Stimulated activated CD8-positive, alpha-beta memory T cell treated with anti-CD3 and anti-CD28 coated beads, Interleukin-7, amount 100 ng/mL, for 1 hour (primary cell): ENCODE measurements around the gene BMPR1B.
"Not testable (repeated sequence)": the region's sequence is repeated elsewhere in the genome, so short reads cannot be mapped to it uniquely, and the experiment has no call there.

Experiments
- DNase-seq, 2 donors: peaks; one replicate each; pipeline ENCODE4 v3.0.0-alpha.2; 2020; ENCODE audit warnings: low read depth in 2 of 2

BMPR1B gene

DNA sequence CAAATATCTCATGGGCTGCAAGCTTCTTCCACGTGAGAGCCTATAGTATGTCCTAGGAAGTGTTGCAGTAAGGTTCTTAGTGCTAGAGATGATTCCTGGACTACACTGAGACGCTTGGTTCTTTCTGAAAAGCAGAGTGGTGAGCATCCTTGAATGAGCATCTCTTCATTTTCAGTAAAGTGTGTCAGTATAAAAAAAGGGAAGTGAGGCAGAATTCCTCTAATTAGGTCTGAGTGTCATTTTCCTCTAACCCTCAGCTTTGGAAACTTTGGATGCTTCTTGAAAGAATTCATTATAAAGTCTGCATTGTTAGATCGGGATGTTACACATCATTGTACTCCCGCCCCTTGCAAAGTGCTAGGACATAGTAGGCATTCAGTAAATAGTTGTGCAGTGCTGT lies 5.2 kb downstream of the BMPR1B start:
- no peak for DNase-seq

DNA sequence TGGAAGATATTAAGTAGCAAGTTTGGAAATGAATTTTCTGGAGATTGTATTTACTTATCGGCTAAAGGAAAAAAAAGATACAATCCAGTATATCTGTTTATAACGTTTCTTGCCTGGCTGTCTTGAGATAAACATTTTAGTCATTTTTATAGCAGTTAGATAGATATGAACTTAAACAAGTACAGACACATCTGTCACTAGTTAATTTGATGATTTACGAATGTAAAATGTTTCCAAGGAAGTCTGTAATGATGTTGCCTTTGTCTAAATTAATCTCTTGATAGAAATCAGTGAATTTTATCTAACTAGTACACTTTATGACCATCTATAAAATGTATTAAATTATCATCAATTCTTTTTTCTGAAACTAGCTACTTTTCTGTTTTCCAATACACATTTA lies 5.7 kb downstream of the BMPR1B start:
- DNase-seq = no peak

DNA sequence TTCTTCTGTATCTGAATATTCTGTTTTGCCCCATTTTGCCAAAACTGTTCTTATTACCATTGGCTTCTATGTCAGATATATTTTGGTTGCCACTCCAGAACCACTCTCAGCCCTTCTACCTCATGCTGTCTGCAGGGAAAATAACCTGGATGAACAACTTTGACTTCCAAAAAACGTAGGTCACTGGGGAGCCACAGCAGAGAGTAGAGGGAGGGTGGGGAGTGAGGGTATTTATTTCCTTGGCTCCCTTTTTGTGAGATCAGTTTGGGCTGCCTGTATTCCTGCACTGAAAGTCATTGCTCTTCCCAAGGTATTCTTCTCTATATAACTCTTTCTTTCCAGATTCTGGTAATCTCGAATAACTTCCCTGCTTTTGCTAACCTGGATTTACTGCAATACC lies 6.3 kb downstream of the BMPR1B start:
- no peak for DNase-seq

GRCh38 chr4:94765174-94765573 lies 7.4 kb downstream of the BMPR1B start:
- DNase-seq = no peak

DNA sequence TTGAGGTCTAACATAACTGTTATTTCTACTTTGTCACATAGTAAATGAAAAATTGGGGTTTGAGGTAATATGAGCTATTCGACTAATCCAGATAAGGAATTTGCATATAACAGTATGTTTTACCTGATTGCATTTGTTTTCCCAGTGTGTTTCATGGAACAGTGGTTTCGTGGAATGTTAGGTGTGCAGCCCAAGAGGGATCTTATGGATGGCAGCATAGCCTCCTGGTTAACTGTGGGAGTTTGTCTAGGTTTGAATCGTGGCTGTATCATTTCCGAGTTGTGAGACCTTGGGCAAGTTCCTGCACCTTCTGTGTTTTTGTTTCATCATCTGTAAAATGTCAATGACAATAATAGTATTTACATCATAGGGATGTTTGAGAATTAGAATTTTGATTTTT lies 7.9 kb downstream of the BMPR1B start:
- no peak for DNase-seq

- no peak for DNase-seq
These were observed 9.1 kb downstream of the BMPR1B start for GRCh38 chr4:94766856-94767255.

GRCh38 chr4:94767446-94767845 lies 9.7 kb downstream of the BMPR1B start:
- DNase-seq = no peak

DNA sequence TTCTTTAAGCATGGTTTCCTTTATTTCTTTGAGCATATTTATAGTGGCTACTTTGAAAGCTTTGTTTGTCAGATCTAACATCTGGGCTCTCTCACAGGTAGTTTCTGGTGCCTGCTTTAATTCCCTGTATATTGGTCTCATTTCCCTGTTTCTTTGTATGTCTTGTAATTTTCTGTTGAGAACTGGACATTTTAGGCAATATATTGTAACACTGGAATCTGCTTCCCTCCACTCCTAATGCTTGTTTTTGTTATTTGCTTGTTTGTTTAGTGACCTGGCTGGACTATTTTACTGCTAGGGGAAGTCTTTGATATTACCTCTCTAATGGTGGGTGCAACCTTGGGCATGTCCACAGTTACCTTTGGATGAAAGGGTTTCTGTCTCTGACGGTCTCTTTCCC lies 25.0 kb downstream of the BMPR1B start:
- no peak for DNase-seq

DNA sequence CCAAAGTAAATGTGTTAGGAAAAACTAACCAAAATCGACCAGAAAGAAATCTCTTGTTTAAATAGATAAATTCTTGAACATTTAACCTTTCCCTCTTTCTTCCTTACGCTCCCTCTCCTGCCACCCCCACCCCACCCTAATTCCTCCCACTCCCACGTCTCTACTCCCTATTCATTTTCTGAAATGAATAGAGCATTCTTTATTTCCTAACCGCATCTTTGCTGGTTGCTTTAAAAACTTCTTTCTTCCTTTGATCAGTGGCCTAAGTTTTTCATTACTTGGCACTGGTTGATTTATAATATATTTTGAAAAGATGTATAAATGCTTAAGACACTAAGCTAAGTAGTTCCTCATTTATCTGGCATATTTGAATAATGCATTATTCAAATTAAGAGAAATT lies 33.9 kb downstream of the BMPR1B start:
- DNase-seq = no peak

DNA sequence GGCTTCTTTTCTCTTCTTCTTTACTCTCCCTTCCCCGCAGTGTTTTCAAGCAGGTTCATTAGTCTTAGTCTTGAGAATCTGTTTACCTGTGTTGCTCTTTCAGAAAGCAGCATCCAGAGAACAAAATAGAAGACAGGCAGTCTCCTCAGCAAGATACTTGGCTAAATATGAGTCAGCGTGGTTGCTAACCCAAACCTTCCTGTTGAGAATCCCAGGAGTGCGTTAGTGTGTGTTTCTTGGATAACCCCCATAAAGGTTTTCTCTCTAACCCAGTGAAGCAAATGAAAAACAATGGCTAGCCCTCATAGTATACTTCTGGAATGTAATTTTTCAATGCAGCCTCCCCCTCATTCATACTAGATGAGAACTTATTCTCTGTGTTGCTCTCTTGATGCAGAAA lies 41.1 kb downstream of the BMPR1B start:
- no peak for DNase-seq

DNA sequence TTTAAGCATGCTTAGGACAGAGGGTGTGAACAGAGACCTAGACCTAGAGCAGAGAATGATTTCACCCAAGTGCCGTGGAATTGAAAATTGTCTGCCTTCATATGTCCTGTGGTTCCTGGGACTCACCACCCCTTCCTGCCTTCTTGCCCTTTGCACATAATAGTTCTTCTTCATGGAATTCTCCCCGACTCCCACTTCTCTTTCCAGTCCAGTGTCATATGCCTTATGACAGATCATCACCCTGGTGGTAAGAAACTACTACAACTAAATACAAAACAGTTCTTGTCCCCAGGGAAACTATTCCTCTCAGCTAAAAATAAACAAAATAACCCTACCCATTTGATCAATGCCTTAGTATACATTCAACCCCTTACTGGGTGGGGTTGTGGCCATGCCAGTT lies 43.3 kb downstream of the BMPR1B start:
- no peak for DNase-seq

DNA sequence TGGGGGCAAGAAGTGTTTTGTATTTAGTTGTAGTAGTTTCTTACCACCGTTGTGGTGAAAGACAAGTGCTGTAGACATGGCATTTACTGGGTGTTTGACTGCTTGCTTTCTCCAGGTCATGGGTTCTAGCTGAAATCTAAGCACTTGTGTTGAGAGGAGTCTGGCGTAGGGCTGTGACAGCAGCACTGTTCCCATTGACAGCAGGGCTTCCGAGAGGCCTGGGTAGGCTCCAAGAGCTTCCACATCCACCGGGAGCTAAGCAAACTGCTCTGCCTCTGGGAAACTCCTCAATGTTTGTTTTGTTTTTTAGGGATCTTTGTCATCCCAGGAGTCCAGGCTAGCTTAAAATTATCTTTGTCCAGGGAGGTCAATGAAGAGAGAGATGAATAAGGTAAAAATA lies 44.3 kb downstream of the BMPR1B start:
- no peak for DNase-seq

DNA sequence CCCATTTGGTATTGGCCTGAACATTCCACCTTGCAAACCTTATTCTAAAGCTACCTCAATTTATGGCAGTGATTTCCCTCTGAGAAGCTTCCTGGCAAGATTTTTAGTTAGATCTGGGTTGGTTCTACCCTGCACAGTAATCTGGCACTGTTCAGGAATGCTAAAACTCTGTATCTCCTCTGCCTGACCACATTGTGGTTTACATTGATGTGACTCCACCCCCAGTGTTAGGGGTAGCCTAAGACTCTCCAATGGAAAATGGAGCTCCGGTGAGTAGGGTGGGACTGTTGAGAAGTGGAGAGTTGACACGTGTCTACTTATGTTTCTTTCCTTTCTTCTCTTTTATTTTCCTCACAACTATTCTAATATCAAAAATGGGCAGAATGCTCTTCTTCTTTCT lies 45.4 kb downstream of the BMPR1B start:
- no peak for DNase-seq

GRCh38 chr4:94804650-94805049 lies 46.9 kb downstream of the BMPR1B start:
- DNase-seq = no peak

- no peak for DNase-seq
These were observed 48.6 kb downstream of the BMPR1B start for GRCh38 chr4:94806376-94806775.

DNA sequence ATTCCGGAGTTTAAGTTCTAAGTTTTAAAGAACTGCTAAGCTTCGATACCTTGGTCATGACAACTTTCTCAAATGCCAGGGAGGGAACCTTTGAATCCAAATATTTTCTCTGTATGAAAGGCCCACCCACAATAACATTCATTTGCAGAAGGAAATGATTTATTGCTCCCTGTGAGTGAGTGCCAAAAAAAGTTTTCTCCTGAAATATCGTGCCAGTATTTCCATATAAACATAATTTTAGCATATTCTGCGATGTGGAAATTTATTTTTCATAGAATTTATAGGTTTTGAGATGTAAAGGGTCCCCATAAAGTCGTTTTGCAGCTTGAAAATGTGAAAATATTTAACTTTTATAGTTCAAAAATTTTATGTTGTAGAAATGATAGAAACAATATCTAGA lies 53.9 kb downstream of the BMPR1B start:
- no peak for DNase-seq

DNA sequence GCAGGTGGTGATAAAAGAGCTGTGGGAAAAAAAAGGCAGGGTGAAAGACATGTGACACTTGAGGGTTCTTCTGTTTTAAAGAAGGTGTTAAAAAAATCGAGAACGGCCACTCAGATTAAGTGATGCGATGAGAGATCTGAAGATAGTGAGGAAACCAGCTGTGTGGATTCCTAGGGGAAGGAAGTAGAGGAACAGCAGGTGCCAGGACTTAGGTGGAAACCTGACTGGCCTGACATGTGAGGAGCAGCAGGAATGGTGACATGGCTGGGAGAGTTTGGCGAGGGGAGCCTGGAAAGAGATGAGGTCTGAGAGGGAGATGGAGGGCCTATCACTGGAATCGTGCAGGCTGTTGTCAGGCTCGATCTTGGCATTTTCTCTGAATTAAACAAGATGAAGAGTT lies 55.5 kb downstream of the BMPR1B start:
- DNase-seq = no peak

GRCh38 chr4:94814237-94814636 lies 56.5 kb downstream of the BMPR1B start:
- DNase-seq = no peak

GRCh38 chr4:94819371-94820168 lies 61.8 kb downstream of the BMPR1B start:
- no peak for DNase-seq

GRCh38 chr4:94826206-94826605 lies 68.5 kb downstream of the BMPR1B start:
- no peak for DNase-seq

GRCh38 chr4:94827481-94828110 lies 69.8 kb downstream of the BMPR1B start:
- DNase-seq = no peak

DNA sequence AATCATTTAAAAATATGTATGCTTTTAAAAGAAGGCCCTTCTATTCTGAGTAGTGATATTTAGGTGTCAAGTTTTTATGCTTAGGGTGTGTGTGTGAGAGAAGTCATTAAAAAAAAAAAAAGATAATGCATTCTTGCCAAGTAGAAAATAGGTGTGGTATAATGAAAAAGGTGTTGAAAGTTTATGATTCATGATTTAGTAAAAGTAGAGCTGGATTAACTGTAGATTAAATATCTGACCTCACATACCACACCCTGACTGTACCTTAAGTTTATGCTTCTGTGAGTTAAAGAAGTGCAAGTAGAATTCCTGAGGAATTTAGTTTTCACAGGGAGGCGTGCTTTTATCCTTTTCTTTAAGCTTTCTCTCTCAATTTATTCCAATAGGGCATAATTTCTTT lies 71.1 kb downstream of the BMPR1B start:
- no peak for DNase-seq

DNA sequence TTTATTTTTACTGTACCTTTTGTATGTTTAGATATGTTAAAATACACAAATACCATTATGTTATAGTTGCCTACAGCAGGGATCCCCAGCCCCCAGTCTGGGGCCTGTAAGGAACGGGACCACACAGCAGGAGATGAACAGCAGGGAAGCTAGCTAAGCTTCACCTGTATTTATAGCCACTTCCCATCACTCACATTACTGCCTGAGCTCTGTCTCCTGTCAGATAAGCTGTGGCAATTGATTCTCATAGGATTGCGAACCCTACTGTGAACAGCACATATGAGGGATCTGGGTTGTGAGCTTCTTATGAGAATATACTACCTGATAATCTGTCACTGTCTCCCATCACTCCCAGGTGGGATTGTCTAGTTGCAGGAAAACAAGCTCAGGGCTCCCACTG lies 73.9 kb downstream of the BMPR1B start:
- no peak for DNase-seq

- DNase-seq = not testable (repeated sequence)
These were observed 74.6 kb downstream of the BMPR1B start for GRCh38 chr4:94832329-94832728.
